GM23338 (cell line): ENCODE data around the gene HCN3.

ENCODE experiments used
- CTCF ChIP-seq, 2 experiments: fragments of 200-600 bp in 1 of 2; sonication (generic) in 1 of 2; conservative IDR thresholded peaks; 2 replicates each; pipeline versions ENCODE4 v1.5.1 to v1.6.1; 2016 to 2017; ENCODE audit warnings: antibody characterized with exemption in 2 of 2, low read depth in 2 of 2, mild to moderate bottlenecking in 2 of 2, moderate library complexity in 1 of 2
- EZH2 ChIP-seq: fragments of 200-600 bp; sonication (generic); IDR thresholded peaks from one replicate; pipeline ENCODE4 v1.8.0; 2017; ENCODE audit warnings: antibody characterized with exemption, mild to moderate bottlenecking, low read depth; ENCODE audit not compliant: unreplicated experiment
- EZH2phosphoT487 ChIP-seq: fragments of 200-600 bp; sonication (generic); IDR thresholded peaks from one replicate; pipeline ENCODE4 v1.8.1; 2018; ENCODE audit warnings: antibody characterized with exemption; ENCODE audit not compliant: unreplicated experiment
- JUNB ChIP-seq: IDR thresholded peaks from one replicate; pipeline ENCODE4 v1.6.1; 2016; ENCODE audit warnings: antibody characterized with exemption; ENCODE audit not compliant: unreplicated experiment
- POLR2AphosphoS5 ChIP-seq: IDR thresholded peaks from 2 replicates; pipeline ENCODE4 v1.6.1; 2016; ENCODE audit warnings: antibody characterized with exemption, low read depth
- REST ChIP-seq: IDR thresholded peaks from one replicate; pipeline ENCODE4 v1.6.1; 2018; ENCODE audit warnings: antibody characterized with exemption; ENCODE audit not compliant: unreplicated experiment
- STAT1 ChIP-seq: IDR thresholded peaks from one replicate; pipeline ENCODE4 v1.6.1; 2016; ENCODE audit warnings: antibody characterized with exemption; ENCODE audit not compliant: unreplicated experiment
- ZNF462 ChIP-seq: fragments of 250-450 bp; sonication (Bioruptor Pico); IDR thresholded peaks from 2 replicates; pipeline ENCODE4 v1.5.0; 2020; ENCODE audit warnings: mild to moderate bottlenecking, moderate library complexity

- no peak for TF ChIP-seq EZH2
- no peak for TF ChIP-seq POLR2AphosphoS5
- no peak for TF ChIP-seq CTCF (conservative IDR thresholded peaks at IDR 0.05; ENCODE audit: low read depth in 2 of 2)
- TF ChIP-seq STAT1, result no peak
- no peak for TF ChIP-seq REST
- TF ChIP-seq EZH2phosphoT487, result no peak
- TF ChIP-seq ZNF462 (CRISPR knock-in tag), result no peak
- no peak for TF ChIP-seq JUNB
These were observed 21.0 kb upstream of the HCN3 start for GRCh38 chr1:155256058-155256852.
